ENCODE results near the gene AP1M1. TPM values are rescaled to one million over a fixed set of nuclear protein-coding genes. Genes with fewer than 3 reads are reported as not detected.

Gene AP1M1
- total RNA-seq, 1 experiment from 2014 or later, result 102 TPM

DNA sequence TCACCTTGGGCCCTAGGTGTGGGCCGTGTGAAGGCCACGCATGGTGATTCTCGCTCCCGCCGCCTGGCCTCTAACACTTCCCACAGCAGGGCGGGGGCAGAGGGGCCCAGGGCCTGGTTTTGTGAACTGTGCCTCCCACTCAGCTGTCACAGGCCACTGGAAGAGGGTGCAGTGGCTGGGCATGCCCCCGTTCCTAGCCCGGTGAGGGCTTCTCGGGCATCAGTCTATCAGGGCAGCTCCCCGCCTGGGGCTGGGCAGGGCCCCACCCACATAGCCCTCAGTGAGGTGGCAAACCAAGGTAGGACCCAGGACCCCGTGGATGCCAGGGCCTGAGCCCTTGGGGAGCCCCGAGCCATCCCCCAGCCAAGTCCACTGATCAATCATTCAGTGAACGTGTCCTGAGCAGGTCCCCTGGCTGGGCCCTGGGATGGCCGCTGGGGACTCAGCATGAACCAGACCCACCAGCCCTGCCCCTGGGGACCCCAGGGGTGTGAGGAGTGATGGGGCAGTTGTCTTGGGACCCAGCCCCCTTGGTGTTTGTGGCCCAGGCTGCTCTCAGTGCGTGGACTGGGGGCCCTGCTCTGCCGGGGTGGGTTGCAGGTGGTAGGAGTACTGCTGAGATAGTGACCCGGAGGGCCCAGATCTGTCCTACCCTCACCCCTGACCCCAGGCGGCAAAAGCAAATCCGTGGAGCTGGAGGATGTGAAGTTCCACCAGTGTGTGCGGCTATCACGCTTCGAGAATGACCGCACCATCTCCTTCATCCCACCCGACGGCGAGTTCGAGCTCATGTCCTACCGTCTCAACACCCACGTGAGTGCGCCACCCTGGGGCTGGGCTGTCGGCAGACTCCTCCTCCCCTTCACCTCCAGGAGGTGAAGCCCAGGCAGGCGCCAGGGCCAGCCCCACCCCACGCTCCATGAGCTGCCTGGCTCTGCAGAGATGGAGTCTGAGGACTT, 29.4 kb downstream of the AP1M1 start:
- no peaks in the 10 kb centered on the region for H3K4me1 ChIP-seq
- no peaks in the 10 kb centered on the region for H3K9me3 ChIP-seq (replicated peaks)
- no peak overlapping the region for H3K4me3 ChIP-seq
- H3K36me3 ChIP-seq, result peaks cover 36% of the 10 kb centered on the region
- H3K27me3 ChIP-seq, result no peaks in the 10 kb centered on the region
- no peak for DNase-seq
- no peak overlapping the region for H3K27ac ChIP-seq

DNA sequence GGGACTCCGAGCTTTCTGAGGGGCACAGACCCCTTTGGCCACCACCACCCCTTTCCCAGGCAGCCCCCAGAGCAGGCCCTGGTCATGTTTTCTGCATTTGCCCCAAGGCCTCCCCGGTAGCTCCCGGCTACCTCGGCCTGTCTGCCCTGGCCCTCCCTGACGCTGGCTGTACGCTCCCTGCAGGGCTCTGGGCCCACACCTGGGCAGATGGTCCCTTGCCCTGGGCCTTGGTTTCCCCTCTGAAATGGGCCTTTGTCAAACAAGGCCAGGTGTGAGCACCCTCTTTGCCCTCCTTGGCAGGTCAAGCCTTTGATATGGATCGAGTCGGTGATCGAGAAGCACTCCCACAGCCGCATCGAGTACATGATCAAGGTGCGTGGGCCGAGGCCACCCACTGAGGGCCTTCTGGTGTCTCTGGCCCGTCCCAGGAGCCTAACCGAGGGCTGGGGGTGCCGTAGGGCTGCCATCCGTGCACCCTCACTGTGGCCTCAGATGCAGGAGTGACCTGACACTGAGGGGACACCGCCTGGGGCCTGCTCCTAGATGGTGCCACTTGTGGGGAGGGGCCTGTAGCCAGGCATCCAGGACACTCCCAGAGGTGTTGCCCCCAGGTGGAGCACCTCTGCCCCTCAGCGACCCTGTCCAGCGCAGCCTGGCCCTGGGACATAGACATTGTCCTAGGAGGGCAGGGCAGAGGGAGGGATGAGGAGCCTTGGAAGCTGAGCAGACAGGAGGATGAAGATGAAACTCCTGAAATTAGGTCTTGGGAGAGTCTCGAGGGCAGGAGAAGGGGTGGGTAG, 30.3 kb downstream of the AP1M1 start:
- Histone ChIP-seq H3K27me3 (no peaks in the 10 kb centered on the region), H3K9me3 (replicated peaks) (no peaks in the 10 kb centered on the region), H3K4me3 (no peak overlapping the region), H3K27ac (no peak overlapping the region), H3K4me1 (no peaks in the 10 kb centered on the region), H3K36me3 (peaks cover 27% of the 10 kb centered on the region)
- DNase-seq, result no peak

DNA sequence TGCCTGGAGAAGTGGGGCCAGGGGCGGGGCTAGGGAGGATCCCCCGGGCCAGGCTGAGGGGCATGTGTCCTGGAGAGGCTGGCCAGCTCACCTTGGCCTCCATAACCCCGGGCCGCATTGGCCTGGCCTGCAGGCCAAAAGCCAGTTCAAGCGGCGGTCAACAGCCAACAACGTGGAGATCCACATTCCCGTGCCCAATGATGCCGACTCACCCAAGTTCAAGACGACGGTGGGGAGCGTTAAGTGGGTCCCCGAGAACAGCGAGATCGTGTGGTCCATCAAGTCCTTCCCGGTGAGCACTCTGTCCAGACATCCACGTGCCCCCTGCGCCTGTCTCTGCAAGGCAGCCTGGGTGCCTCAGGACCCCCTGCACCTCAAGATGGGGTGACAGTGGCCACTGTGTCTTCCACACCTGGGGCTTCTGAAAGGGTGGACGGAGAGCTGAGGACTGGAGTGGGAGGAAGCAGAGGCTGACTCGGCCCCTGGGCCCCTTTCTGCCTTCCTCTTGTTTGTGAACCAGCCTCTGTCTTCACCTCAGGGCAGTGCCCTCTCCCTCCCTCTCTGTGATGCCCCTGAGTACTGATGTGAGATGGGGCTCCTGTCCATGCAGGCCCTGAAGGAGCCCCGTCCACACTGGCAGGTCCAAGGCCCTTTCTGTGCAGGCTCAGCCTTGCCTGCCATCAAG, 31.1 kb downstream of the AP1M1 start:
- peaks cover 21% of the 10 kb centered on the region; the same call in 1 of the 2 replicates for H3K36me3 ChIP-seq
- H3K27me3 ChIP-seq, result no peaks in the 10 kb centered on the region
- H3K9me3 ChIP-seq (replicated peaks), result no peaks in the 10 kb centered on the region
- H3K4me3 ChIP-seq, result no peak overlapping the region
- no peaks in the 10 kb centered on the region for H3K4me1 ChIP-seq
- DNase-seq, result no peak
- H3K27ac ChIP-seq, result no peak overlapping the region

GRCh38 chr19:16229322-16229641, 31.6 kb downstream of the AP1M1 start:
- no peaks in the 10 kb centered on the region for H3K4me1 ChIP-seq
- no peaks in the 10 kb centered on the region for H3K27me3 ChIP-seq
- peaks cover 24% of the 10 kb centered on the region; the same call in 1 of the 2 replicates for H3K36me3 ChIP-seq
- H3K27ac ChIP-seq, result no peak overlapping the region
- H3K4me3 ChIP-seq, result no peak overlapping the region
- DNase-seq, result no peak
- H3K9me3 ChIP-seq (replicated peaks), result no peaks in the 10 kb centered on the region

DNA sequence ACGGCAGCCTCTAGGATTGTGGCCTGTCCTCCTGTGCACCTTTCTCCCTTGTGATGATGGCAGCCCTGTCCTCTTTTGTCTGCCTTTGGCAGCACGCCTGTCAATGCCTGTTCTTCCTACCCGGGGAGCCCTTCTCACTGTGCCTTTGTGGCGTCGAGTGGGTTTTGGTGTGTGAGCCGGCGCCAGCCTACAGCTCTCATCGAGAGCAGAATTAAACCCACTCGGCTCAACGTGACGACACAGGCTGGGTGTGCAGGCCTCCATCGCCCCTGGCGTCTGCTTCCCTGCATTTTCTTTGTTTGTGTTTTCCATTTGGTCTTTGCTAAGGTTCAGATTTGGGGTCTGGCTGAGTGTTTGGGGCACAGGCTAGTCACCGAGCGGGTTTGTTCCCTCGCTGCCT, 34.4 kb downstream of the AP1M1 start:
- H3K4me1 ChIP-seq, result no peaks in the 10 kb centered on the region
- H3K27me3 ChIP-seq, result no peaks in the 10 kb centered on the region
- H3K4me3 ChIP-seq, result no peak overlapping the region
- DNase-seq, result no peak
- no peaks in the 10 kb centered on the region for H3K9me3 ChIP-seq (replicated peaks)
- no peak overlapping the region for H3K27ac ChIP-seq
- H3K36me3 ChIP-seq, result peaks cover 34% of the 10 kb centered on the region; the same call in 1 of the 2 replicates

DNA sequence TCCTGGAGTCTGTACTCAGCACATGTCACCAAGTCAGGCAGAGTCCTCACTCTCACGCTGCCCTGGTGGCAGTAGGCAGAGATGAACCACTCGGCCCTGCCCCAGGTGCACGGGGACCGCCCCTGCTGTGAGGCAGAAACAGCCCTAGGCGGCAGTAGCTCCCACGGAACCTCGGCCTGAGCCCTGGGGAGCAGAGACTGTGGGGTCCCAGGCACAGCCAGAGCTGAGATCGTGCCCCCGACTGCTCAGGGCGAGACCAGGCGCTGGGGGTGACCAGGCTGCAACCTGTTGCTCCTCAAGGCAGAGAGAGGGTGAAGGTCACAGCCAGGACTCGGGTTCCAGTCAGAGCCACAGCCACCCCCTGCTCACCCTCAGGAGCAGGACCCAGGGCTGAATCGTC, 34.9 kb downstream of the AP1M1 start:
- Histone ChIP-seq H3K9me3 (replicated peaks) (no peaks in the 10 kb centered on the region), H3K4me1 (no peaks in the 10 kb centered on the region), H3K36me3 (peaks cover 31% of the 10 kb centered on the region; the same call in 1 of the 2 replicates), H3K27me3 (no peaks in the 10 kb centered on the region), H3K4me3 (no peak overlapping the region), H3K27ac (no peak overlapping the region)
- no peak for DNase-seq

DNA sequence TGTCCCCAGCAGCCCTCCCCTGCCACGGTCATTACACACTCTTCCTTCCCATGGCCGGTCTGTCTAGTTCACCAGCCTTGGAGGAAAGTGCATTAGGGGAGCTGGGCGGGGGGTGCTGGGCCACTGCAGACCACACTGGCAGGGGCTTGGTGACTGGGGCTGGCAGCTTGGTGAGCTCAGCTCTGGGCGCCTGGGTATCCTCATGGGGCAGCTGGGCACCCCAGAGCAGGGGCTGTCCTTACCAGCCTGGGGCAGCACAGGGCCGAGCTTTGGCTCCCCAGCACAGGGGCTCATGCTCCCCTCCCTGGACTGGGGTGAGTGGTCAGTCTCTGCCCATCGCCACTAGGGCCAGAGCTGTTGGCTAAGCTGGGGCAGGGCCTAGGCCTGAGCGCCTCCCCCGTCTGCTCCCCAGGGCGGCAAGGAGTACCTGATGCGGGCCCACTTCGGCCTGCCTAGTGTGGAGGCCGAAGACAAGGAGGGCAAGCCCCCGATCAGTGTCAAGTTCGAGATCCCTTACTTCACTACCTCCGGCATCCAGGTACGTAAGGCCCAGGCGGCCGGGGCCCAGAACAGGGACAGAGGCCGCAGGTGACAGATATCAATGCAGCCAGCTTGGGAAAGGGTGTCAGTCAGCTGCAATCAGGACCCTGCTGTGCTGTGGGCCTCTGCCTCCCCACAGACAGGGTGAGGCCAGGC, 35.5 kb downstream of the AP1M1 start:
- H3K27ac ChIP-seq, result no peak overlapping the region
- H3K36me3 ChIP-seq, result peaks cover 27% of the 10 kb centered on the region; the same call in 1 of the 2 replicates
- no peak overlapping the region for H3K4me3 ChIP-seq
- H3K27me3 ChIP-seq, result no peaks in the 10 kb centered on the region
- no peak for DNase-seq
- H3K4me1 ChIP-seq, result no peaks in the 10 kb centered on the region
- no peaks in the 10 kb centered on the region for H3K9me3 ChIP-seq (replicated peaks)

- no peak for DNase-seq
- Histone ChIP-seq H3K36me3 (peaks cover 27% of the 10 kb centered on the region; the same call in 1 of the 2 replicates), H3K4me1 (no peaks in the 10 kb centered on the region), H3K9me3 (replicated peaks) (no peaks in the 10 kb centered on the region), H3K27me3 (no peaks in the 10 kb centered on the region), H3K4me3 (no peak overlapping the region), H3K27ac (no peak overlapping the region)
Observed at GRCh38 chr19:16233836-16234551, 36.3 kb downstream of the AP1M1 start.

- Histone ChIP-seq H3K27me3 (no peaks in the 10 kb centered on the region), H3K4me1 (no peaks in the 10 kb centered on the region), H3K4me3 (no peak overlapping the region), H3K36me3 (peaks cover 22% of the 10 kb centered on the region; the same call in 1 of the 2 replicates), H3K27ac (no peak overlapping the region), H3K9me3 (replicated peaks) (no peaks in the 10 kb centered on the region)
- no peak for DNase-seq
Observed at GRCh38 chr19:16234552-16235445, 37.1 kb downstream of the AP1M1 start.

DNA sequence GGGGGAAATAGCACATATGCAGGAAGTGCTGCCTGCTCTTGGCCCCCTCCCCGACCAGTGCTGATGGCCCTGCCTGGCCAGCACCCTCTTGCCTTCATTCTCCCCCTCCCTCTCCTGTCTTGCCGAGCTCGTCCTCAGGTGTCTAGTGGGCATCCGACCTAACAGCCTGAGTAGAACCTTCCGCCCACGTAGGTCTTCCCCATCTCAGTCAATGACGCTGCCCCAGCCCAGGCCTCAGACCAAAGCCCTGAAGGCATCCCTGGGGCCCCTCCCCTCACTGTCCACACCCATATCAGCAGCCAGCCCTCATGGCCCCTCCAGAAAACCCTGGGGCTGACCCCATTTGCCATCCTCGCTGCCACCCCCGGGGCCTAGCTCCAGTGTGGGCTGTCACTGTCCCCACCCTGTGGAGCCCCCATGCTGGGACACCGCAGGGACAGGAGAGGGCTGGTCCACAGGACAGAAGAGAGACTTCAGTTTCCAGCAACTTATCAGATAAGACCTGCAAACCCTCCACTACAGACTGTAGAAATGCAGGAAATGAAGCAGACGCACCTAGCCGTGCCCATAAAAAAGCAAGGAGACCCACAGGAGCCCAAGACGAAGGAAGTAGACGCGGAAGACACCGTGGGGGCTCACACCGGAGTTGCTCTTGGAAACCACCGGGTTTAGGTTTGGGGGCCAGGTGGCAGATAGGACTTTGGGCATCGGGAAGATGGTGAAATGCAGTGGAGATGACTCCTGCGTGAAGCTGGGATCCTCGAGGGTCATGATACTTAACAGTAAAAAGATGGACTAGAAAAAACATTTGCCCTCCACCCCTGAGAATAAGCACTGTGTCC, 38.3 kb downstream of the AP1M1 start:
- H3K4me1 ChIP-seq, result no peaks in the 10 kb centered on the region
- H3K36me3 ChIP-seq, result peaks cover 14% of the 10 kb centered on the region; the same call in 1 of the 2 replicates
- no peaks in the 10 kb centered on the region for H3K27me3 ChIP-seq
- no peak for DNase-seq
- H3K9me3 ChIP-seq (replicated peaks), result no peaks in the 10 kb centered on the region
- H3K27ac ChIP-seq, result no peak overlapping the region
- no peak overlapping the region for H3K4me3 ChIP-seq

DNA sequence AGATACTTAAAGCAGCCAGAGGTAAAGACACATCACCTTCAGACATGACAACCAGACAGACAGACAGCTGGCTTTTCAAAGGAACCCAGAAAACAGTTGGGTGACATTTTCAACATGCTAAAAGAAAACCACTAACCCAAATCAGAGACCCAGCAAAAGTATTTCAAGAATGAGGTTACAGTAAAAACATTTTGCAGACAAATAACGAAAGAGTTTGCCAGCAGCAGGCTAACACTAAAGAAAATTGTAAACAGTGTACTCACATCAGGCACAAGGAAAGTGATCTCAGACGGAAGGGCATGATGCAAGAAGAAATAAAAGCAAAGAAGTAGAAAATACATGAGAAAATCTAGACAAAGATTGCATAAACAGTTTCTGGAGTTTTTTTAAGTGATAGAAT, 46.4 kb downstream of the AP1M1 start:
- no peaks in the 10 kb centered on the region for H3K4me1 ChIP-seq
- H3K27ac ChIP-seq, result no peak overlapping the region
- H3K36me3 ChIP-seq, result no peaks in the 10 kb centered on the region
- H3K4me3 ChIP-seq, result no peak overlapping the region
- no peaks in the 10 kb centered on the region for H3K9me3 ChIP-seq (replicated peaks)
- no peak for DNase-seq
- no peaks in the 10 kb centered on the region for H3K27me3 ChIP-seq

DNA sequence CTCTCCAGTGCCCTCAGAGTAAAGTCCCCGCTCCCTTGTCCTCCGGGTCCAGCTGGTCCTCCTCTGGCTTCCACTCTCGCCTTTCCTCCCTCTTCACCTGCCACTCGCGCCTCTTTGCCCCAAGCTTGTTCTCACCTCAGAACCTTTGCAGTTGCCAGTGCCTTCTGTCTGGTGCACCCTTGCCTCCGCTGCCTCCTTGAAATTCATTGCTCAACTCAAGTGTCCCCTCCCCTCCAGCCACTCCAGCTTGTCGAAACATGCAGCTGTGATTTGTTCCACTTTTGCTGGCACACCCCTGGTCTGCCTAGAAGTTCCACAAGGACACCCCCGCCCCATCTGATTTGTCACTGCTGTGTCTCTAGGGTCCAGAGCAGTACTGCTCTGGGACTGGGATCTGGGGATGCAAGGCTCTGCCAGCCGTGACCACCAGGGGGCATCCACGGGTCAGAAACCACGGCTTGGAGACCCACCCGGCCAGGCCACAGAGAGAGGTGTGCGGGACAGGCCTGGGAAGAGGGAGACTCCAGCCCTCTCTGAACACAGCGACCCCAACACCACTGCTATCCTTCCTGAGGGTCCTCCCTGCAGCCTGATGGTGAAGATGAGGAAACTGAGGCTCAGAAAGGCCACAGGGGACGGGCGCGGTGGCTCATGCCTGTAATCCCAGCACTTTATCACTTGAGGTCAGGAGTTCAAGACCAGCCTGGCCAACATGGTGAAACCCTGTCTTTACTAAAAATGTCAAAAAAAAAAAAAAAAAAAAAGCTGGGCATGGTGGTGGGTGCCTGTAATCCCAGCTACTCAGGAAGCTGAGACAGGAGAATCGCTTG, 49.9 kb downstream of the AP1M1 start:
- no peaks in the 10 kb centered on the region for H3K9me3 ChIP-seq (replicated peaks)
- no peaks in the 10 kb centered on the region for H3K36me3 ChIP-seq
- no peaks in the 10 kb centered on the region for H3K27me3 ChIP-seq
- no peaks in the 10 kb centered on the region for H3K4me1 ChIP-seq
- no peak overlapping the region for H3K27ac ChIP-seq
- H3K4me3 ChIP-seq, result no peak overlapping the region
- DNase-seq, result peak; percentile 88 to 94

Measured in SJCRH30 (cell line).